COLO829 (cell line): ENCODE results near the gene SSX5.
"Not testable (repeated sequence)": the region's sequence is repeated elsewhere in the genome, so short reads cannot be mapped to it uniquely, and the experiment has no call there.

Source experiments
- DNase-seq: peaks from one replicate; pipeline ENCODE4 v3.0.0; 2012; ENCODE audit warnings: low spot score

Gene SSX5, protein sequence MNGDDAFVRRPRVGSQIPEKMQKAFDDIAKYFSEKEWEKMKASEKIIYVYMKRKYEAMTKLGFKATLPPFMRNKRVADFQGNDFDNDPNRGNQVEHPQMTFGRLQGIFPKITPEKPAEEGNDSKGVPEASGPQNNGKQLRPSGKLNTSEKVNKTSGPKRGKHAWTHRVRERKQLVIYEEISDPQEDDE

DNA sequence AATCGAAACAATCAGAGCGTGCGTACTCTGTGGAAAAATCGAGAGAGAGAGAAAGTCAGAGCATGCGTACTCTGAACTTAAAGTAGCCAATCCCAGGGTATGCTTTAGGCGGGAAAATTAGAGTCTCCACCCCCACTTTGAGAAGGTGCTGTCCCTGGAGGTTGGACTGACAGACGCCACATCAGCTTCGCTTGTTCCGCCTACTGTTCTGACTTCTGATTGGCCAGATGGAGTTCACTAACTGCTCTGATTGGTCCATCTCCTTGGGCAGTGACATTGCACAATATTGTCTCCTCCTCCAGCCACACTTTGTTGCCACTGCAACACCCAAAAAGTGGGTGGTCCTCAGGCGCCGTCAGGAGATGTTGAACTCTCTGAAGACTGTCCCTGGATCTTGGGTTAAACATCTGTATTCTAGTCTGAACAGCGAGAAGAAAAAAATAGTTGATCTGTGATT lies at the start of gene SSX5:
Gene SSX5 (minus strand): TSS at position 51 of the 457 bp plus-strand sequence. CDS start 1,437 bp downstream, outside the sequence.
- DNase-seq, result no peak

DNA sequence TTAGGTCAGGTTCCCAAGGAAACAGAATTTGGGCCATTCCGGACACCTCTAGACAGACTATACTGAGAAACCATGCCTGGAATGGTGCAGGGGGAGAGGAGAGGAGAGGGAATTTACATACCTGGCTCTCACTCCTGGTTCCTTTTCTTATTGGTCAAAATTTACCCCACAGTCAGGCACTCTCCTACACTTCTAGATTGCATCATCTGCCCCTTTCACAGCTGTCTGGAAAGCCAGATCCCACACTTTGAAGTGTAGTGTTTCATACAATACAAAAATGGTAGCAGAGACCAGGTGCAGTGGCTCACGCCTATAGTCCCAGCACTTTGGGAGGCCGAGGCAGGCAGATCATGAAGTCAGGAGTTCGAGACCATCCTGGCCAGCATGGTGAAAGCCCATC lies 27.6 kb upstream of the SSX5 start:
- not testable (repeated sequence) for DNase-seq

DNA sequence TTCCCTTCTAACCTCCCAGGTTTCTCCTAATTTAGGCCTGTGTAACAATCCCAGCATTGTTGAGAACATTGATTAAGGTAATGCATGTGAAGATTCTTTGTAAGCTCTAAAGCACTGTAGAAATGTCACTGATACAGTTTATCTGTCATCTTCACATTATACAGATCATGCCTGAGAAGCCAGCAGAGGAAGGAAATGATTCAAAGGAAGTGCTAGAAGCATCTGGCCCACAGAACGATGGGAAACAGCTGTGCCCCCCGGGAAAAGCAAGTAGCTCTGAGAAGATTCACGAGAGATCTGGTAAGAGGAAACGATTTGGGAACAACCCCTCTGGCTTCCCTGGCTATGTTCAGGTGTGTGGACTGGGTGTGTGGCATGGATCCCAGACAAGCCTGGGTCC lies 17.7 kb upstream of the SSX5 start:
- not testable (repeated sequence) for DNase-seq

DNA sequence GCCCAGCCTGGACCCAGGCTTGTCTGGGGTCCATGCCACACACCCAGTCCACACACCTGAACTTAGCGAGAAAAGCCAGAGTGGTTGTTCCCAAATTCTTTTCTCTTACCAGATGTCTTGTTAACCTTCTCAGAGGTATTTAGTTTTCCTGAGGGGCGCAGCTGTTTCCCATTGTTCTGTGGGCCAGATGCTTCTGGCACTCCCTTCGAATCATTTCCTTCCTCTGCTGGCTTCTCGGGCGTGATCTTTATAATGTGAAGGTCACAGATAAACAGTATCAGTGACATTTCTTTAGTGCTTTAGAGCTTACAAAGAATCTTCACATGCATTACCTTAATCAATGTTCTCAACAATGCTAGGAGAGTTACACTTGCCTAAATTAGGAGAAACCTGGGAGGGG lies 6.6 kb downstream of the SSX5 start:
- not testable (repeated sequence) for DNase-seq

DNA sequence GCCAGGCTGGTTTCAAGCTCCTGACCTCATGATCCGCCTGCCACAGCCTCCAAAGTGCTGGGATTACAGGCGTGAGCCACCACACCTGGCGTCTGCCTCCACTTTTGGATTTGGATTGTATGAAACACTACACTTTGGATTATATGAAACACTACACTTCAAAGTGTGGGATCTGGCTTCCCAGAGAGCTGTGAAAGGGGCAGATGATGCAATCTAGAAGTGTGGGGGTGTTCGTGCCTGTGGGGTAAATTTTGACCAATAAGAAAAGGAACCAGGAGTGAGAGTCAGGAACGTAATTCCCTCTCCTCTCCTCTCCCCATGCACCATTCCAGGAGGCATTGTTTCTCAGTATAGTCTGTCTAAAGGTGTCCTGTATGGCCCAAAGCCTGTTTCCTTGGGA lies 14.7 kb downstream of the SSX5 start:
- DNase-seq, result not testable (repeated sequence)

DNA sequence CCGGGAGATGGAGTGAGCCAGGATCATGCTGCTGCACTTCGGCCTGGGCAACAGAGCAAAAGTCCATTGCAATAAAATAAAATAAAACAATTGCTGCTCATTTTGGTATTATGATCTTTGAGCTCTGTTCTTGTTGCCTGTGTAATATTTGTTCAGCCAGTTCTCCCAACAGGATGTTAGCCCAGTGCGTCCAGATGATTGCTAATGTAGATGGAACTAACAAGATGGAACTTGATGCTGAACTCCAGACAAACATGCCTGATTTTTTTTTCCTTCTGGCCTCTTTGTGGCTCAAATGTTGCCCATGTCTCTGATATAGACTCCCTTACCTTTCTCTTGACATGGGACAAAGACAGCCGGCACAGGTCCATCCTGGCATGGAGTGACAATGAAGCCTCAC lies 15.8 kb downstream of the SSX5 start:
- DNase-seq, result no peak

DNA sequence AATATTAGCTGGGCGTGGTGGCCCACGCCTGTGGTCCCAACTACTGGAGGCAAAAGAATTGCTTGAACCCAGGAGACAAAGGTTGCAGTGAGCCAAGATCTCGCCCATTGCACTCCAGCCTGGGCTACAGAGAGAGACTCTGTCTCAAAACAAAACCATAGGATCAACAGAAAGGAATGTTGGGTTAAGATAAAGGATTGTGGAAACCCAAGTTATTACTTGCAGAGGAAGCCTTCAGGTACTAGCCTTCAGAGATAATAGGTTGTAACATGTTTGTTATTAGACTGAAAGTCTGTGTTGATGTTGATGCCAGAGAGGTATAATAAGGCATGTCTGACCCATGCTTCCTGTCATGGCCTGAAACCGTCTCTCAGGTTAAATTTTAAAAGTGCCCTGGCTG lies 16.9 kb downstream of the SSX5 start:
- no peak for DNase-seq

DNA sequence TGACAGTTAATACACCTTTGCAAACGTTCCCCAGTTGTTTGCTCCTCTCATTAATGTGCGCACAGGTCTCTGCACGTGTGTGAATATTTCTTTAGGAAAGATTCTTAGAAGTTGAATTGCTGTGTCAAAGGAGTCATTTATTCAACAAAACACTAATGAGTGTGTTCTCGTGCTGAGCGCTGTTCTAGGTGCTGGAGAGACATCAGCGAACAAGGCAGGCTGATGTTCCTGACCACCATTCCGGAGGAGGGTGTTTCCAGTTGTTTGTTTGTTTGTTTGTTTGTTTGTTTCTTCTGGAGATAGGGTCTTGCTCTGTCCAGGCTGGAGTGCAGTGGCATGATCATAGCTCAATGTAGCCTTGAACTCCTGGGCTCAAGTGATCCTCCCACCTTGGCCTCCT lies 30.3 kb downstream of the SSX5 start:
- DNase-seq, result not testable (repeated sequence)

DNA sequence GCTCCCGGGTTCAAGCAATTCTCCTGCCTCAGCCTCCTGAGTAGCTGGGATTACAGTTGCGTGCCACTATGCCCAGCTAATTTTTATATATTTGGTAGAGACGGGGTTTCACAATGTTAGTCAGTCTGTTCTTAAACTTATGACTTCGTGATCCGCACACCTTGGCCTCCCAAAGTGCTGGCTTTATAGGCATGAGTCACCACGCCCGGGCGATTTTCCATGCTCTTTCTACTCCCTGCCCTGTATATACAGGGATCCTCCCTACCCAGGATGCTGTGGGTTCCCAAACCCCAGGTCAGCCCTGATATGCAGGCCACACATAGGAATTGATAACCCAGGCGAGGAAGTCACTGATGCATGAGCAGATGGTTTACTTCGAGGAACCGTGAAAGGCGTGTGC lies 31.4 kb downstream of the SSX5 start:
- DNase-seq, result no peak

DNA sequence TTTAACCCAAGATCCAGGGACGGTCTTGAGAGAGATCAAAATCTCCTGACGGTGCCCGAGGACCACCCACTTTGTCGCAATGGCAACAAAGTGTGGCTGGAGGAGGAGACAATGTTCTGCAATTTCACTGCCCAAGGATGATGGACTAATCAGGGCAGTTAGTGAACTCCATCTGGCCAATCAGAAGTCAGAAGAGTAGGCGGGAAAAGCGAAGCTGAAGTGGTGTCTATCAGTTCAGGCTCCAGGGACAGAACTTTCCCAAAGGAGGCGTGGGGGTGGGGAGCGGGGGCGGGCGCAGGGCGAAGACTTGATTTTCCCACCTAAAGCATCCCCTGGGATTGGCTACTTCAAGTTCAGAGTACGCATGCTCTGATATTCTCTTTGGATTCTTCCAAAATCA lies 40.6 kb downstream of the SSX5 start:
- DNase-seq, result no peak

DNA sequence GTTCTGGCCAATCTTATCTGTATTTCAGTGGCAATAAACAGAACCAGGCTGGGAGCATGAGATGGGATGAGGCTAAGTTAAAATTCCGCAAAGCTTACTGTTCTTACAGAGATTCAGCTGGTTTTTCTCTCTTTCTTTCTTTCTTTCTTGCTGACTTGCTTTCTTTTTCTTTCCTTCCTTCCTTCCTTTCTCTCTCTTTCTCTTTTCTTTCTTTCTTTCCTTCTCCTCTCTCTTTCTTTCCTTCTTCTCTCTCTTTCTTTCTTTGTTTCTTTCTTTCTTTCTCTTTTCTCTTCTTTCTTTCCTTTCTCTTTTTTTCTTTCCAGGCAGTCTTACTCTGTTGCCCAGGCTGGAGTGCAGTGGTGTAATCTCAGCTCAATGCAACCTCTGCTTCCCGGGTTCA lies 41.8 kb downstream of the SSX5 start:
- DNase-seq, result no peak

DNA sequence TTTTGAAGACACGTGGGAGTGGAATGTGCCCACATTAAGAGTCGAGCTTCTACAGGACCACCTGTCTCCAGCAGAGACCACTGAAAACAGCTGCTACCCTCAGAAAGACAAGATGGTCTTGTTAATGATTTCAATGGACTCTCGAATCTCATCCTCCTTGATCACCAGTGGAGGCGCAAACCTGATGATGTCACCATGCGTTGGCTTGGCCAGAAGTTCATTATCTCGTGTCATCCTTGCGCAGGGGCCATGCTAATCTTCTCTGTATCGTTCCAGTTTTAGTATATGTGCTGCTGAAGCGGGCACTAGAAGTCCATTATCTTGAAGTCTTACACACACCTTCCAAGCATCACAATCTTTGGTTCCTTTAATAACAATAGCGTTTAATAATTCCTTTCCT lies 42.8 kb downstream of the SSX5 start:
- DNase-seq, result no peak

DNA sequence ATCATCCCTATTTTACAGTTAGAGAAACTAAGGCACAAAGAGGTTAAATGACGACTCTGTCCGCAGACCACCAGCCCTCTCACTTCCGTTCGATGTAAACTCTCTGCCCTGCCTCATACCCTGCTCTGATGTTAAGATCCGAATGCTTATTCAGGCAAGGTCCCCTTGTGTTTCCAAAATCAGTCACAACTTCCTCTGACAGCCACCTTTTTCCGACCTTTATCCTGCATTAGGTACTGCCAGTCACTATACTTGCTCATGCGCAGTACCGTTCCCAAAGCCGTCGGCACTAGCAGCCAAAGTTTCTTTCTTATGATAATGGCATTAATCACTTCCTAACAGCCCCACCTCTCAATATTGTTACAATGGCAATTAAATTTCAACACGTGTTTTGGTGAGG lies 53.9 kb downstream of the SSX5 start:
- not testable (repeated sequence) for DNase-seq

DNA sequence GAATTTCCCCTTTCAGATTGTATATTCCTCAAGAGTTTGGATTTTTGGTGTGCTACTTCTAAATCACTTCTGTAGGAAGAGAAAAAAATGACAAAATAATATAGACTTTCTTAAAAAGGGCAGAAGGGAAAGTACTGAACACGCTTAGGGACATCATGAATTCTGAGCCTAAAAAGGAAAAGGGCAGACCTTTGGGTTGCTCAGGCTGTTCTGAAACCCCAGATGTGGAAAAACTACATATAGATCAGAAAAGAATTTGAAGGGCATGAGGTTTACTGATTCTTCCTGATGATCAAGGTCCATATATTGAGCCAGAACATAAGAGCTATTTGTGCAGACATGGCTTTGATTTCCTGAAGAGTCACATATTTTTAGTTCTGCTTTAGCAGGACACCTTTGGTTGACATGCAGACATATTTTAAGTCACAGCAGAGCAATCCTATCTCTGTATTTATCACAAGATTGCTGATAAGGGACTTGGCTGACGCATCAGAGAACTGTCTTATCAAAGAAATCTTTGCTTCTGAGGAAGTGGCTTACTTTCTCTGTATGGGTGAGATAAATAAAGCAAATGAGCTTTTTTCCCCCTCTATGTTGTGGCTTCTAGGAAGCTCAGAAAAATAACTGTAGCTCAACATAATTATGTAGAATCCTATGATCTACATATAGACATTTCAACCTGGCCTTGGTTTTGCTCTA lies 54.6 kb downstream of the SSX5 start:
- not testable (repeated sequence) for DNase-seq

DNA sequence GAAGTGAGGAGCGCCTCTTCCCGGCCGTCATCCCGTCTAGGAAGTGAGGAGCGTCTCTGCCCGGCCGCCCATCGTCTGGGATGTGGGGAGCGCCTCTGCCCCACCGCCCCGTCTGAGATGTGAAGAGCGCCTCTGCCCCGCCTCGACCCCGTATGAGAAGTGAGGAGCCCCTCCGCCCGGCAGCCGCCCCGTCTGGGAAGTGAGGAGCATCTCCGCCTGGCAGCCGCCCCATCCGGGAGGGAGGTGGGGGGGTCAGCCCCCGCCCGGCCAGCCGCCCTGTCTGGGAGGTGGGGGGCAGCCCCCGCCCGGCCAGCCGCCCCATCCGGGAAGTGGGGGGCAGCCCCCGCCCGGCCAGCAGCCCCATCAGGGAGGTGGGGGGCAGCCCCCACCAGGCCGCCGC lies 57.5 kb downstream of the SSX5 start:
- not testable (repeated sequence) for DNase-seq
